ENCODE results near the gene TMEM156. TPM values are rescaled to one million over a fixed set of nuclear protein-coding genes. Genes with fewer than 3 reads are reported as not detected.
"Not testable (repeated sequence)": the region's sequence is repeated elsewhere in the genome, so short reads cannot be mapped to it uniquely, and the experiment has no call there.

The TMEM156 gene
- total and polyA plus RNA-seq, 8 donors: 0.37 to 1.8 (median 0.80) TPM; not detected in 4

DNA sequence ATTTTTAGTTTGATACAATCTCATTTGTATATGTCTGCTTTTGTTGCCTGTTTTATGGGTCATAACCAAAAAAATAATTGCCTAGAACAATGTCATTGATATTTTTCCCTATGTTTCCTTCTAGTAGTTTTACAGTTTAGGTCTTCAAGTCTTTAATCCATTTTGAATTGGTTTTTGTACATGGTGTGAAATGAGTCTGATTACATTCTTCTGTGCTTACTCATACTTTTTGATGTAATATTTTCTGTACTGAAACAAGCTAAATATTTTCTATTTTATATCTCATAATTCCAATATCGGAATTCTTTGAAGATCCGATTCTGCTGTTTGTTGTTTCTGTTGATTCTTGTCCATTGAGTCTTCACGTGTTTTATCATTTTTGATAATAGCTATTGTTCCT is 10.6 kb downstream of the TMEM156 start:
- intact Hi-C loops (cut with DNase I; ENCODE audit: low total_unique reads): no loop called here
- H3K9me3 ChIP-seq: no peaks in the 10 kb centered on the region
- DNase-seq: no peak
- H3K4me1 ChIP-seq: no peaks in the 10 kb centered on the region
- no peak overlapping the region for H3K4me3 ChIP-seq
- no peak for TF ChIP-seq EP300 (IDR thresholded peaks at IDR 0.05)
- no peak for TF ChIP-seq POLR2A (IDR thresholded peaks at IDR 0.05)
- no peaks in the 10 kb centered on the region for H3K36me3 ChIP-seq
- H3K27ac ChIP-seq: no peak overlapping the region
- WGBS, 5 donors: 63 to 81% (median 76%) methylated on average over 3 of the region's 3 CpGs
- no peaks in the 10 kb centered on the region for H3K27me3 ChIP-seq

DNA sequence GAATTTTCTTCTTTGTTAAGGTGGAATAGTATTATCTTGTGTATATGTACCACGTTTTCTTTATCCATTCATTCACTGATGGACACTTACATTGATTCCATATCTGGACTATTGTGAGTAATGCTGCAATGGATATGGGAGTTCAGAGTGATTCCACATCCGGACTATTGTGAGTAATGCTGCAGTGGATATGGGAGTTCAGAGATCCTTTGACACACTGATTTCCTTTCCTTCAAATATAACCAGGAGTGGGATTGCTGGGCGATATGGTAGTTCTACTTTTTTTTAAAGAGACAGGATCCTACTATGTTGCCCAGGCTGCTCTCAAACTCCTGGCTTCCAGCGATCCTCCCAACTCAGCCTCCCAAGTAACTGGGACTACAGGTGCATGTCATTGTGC is 12.1 kb downstream of the TMEM156 start:
- DNase-seq: no peak
- peaks cover 0 to 7% (median 0%) of the 10 kb centered on the region in 4 donors for H3K9me3 ChIP-seq
- WGBS, 5 donors: 63 to 86% (median 73%) methylated on average over 4 of the region's 4 CpGs
- TF ChIP-seq POLR2A (IDR thresholded peaks at IDR 0.05) (no peak), EP300 (IDR thresholded peaks at IDR 0.05) (no peak), POLR2AphosphoS5 (IDR thresholded peaks at IDR 0.05) (no peak)
- TF ChIP-seq, protein P1, sequence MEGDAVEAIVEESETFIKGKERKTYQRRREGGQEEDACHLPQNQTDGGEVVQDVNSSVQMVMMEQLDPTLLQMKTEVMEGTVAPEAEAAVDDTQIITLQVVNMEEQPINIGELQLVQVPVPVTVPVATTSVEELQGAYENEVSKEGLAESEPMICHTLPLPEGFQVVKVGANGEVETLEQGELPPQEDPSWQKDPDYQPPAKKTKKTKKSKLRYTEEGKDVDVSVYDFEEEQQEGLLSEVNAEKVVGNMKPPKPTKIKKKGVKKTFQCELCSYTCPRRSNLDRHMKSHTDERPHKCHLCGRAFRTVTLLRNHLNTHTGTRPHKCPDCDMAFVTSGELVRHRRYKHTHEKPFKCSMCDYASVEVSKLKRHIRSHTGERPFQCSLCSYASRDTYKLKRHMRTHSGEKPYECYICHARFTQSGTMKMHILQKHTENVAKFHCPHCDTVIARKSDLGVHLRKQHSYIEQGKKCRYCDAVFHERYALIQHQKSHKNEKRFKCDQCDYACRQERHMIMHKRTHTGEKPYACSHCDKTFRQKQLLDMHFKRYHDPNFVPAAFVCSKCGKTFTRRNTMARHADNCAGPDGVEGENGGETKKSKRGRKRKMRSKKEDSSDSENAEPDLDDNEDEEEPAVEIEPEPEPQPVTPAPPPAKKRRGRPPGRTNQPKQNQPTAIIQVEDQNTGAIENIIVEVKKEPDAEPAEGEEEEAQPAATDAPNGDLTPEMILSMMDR (IDR thresholded peaks at IDR 0.05): no peak
- H3K4me3 ChIP-seq: no peak overlapping the region
- H3K27ac ChIP-seq: no peak overlapping the region
- intact Hi-C loops (cut with DNase I; ENCODE audit: low total_unique reads): no loop called here
- H3K4me1 ChIP-seq: no peaks in the 10 kb centered on the region
- no peaks in the 10 kb centered on the region for H3K36me3 ChIP-seq
- H3K27me3 ChIP-seq: no peaks in the 10 kb centered on the region

DNA sequence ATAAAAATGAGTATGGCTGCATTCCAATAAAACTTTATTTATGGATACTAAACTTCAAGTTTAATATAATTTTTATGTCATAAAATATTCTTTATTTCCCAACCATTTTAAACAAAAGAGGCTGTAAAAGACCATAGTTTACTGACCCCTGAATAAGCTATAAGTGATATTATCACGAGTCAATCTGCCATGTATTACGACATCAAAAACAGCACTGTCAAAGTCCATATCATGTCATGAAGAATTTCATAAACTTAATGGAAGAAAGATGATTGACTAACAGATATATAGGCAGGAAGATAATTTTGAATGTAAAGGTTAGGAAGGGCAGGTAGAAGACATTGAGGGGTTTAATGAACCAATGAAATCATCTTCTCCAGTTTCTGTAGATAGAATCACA is 18.2 kb downstream of the TMEM156 start:
- no peaks in the 10 kb centered on the region for H3K36me3 ChIP-seq
- no peak for TF ChIP-seq POLR2A (IDR thresholded peaks at IDR 0.05)
- TF ChIP-seq POLR2AphosphoS5 (IDR thresholded peaks at IDR 0.05): no peak
- TF ChIP-seq, protein P1 (IDR thresholded peaks at IDR 0.05): no peak
- no peak for TF ChIP-seq EP300 (IDR thresholded peaks at IDR 0.05)
- H3K27ac ChIP-seq: no peak overlapping the region
- no peaks in the 10 kb centered on the region for H3K4me1 ChIP-seq
- DNase-seq: no peak
- H3K4me3 ChIP-seq: no peak overlapping the region
- H3K9me3 ChIP-seq: peaks cover 0 to 8% (median 0%) of the 10 kb centered on the region in 4 donors
- no peaks in the 10 kb centered on the region for H3K27me3 ChIP-seq
- 85 to 91% (median 89%) methylated on average over 2 of the region's 2 CpGs for WGBS, 5 donors
- intact Hi-C loops (cut with DNase I; ENCODE audit: low total_unique reads): no loop called here

DNA sequence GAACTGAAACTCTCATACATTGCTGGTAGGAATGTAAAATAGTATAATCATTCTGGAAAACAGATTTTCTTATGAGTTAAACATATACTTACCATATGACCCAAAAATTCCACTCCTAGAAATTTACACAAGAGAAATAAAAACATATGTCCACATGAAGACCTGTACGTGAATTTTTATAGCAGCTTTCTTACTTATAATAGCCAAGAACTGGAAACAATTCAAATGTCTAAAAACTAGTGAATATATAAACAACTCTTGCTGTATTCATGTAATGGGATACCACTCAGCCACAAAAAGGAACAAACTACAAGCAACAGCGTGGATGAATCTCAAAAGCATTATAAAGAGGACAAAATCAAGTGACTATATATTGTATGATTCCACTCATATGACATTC is 27.5 kb downstream of the TMEM156 start:
- H3K27ac ChIP-seq: no peak overlapping the region
- 57 to 72% (median 66%) methylated on average over 2 of the region's 2 CpGs for WGBS, 5 donors
- DNase-seq: peak in 1 of 2 donors; percentile 5
- no peak for TF ChIP-seq POLR2AphosphoS5 (IDR thresholded peaks at IDR 0.05)
- TF ChIP-seq EP300 (IDR thresholded peaks at IDR 0.05): no peak
- no peak for TF ChIP-seq POLR2A (IDR thresholded peaks at IDR 0.05)
- TF ChIP-seq, protein P1 (IDR thresholded peaks at IDR 0.05): no peak
- H3K4me3 ChIP-seq: no peak overlapping the region
- H3K36me3 ChIP-seq: no peaks in the 10 kb centered on the region
- no peaks in the 10 kb centered on the region for H3K27me3 ChIP-seq
- peaks cover 0 to 4% (median 2%) of the 10 kb centered on the region in 4 donors for H3K9me3 ChIP-seq
- intact Hi-C loops (cut with DNase I; ENCODE audit: low total_unique reads): no loop called here
- no peaks in the 10 kb centered on the region for H3K4me1 ChIP-seq

DNA sequence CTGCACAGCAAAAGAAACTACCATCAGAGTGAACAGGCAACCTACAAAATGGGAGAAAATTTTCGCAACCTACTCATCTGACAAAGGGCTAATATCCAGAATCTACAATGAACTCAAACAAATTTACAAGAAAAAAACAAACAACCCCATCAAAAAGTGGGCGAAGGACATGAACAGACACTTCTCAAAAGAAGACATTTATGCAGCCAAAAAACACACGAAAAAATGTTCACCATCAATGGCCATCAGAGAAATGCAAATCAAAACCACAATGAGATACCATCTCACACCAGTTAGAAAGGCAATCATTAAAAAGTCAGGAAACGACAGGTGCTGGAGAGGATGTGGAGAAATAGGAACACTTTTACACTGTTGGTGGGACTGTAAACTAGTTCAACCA is 30.2 kb downstream of the TMEM156 start:
- H3K27ac ChIP-seq; H3K27me3 ChIP-seq; intact Hi-C loops (cut with DNase I; ENCODE audit: low total_unique reads); H3K4me1 ChIP-seq; DNase-seq; H3K4me3 ChIP-seq; H3K36me3 ChIP-seq: not testable (repeated sequence)
- 51 to 92% (median 77%) methylated on average over 2 to 3 of the region's 4 CpGs for whole genome bisulfite sequencing, 5 donors
- H3K9me3 ChIP-seq: peaks cover 0 to 11% (median 6%) of the 10 kb centered on the region in 4 donors
